Measurements from ENCODE around the gene DRD2.

Gene DRD2

GRCh38 chr11:113400631-113401230 lies 74.5 kb downstream of the DRD2 start:
- no peak for DNase-seq (ENCODE audit: low read depth, low spot score)

- DNase-seq (ENCODE audit: low read depth, low spot score), result no peak
Measured at GRCh38 chr11:113398669-113399430, 76.3 kb downstream of the DRD2 start.

- DNase-seq (ENCODE audit: low read depth, low spot score), result no peak
Measured at GRCh38 chr11:113397821-113398220, 77.4 kb downstream of the DRD2 start.

GRCh38 chr11:113397212-113397611 lies 78.0 kb downstream of the DRD2 start:
- no peak for DNase-seq (ENCODE audit: low read depth, low spot score)

GRCh38 chr11:113396690-113397089 lies 78.5 kb downstream of the DRD2 start:
- DNase-seq (ENCODE audit: low read depth, low spot score), result no peak

GRCh38 chr11:113395782-113396336 lies 79.3 kb downstream of the DRD2 start:
- DNase-seq (ENCODE audit: low read depth, low spot score), result no peak

GRCh38 chr11:113394919-113395318 lies 80.3 kb downstream of the DRD2 start:
- no peak for DNase-seq (ENCODE audit: low read depth, low spot score)

GRCh38 chr11:113393501-113393985 lies 81.7 kb downstream of the DRD2 start:
- DNase-seq (ENCODE audit: low read depth, low spot score), result no peak

GRCh38 chr11:113392236-113392921 lies 82.8 kb downstream of the DRD2 start:
- no peak for DNase-seq (ENCODE audit: low read depth, low spot score)

GRCh38 chr11:113389272-113389671 lies 85.9 kb downstream of the DRD2 start:
- DNase-seq (ENCODE audit: low read depth, low spot score), result no peak

- no peak for DNase-seq (ENCODE audit: low read depth, low spot score)
Measured at GRCh38 chr11:113387605-113388211, 87.5 kb downstream of the DRD2 start, which contains the start of gene ANKK1. Gene ANKK1 (plus strand): TSS chr11:113387779. CDS start chr11:113387885, 106 bp downstream.

GRCh38 chr11:113386866-113387265 lies 88.3 kb downstream of the DRD2 start:
- DNase-seq (ENCODE audit: low read depth, low spot score), result no peak

- no peak for DNase-seq (ENCODE audit: low read depth, low spot score)
Measured at GRCh38 chr11:113385749-113386148, 89.4 kb downstream of the DRD2 start.

- DNase-seq (ENCODE audit: low read depth, low spot score), result no peak
Measured at GRCh38 chr11:113384551-113384950, 90.6 kb downstream of the DRD2 start.

- DNase-seq (ENCODE audit: low read depth, low spot score), result no peak
Measured at GRCh38 chr11:113382121-113382520, 93.1 kb downstream of the DRD2 start.

GRCh38 chr11:113378692-113379091 lies 96.5 kb downstream of the DRD2 start:
- no peak for DNase-seq (ENCODE audit: low read depth, low spot score)

GRCh38 chr11:113377681-113378412 lies 97.4 kb downstream of the DRD2 start:
- DNase-seq (ENCODE audit: low read depth, low spot score), result no peak

GRCh38 chr11:113376156-113376555 lies 99.0 kb downstream of the DRD2 start:
- no peak for DNase-seq (ENCODE audit: low read depth, low spot score)

- DNase-seq (ENCODE audit: low read depth, low spot score), result no peak
Measured at GRCh38 chr11:113375402-113375801, 99.8 kb downstream of the DRD2 start.

- no peak for DNase-seq (ENCODE audit: low read depth, low spot score)
Measured at GRCh38 chr11:113373981-113374560, 101.1 kb downstream of the DRD2 start.

- no peak for DNase-seq (ENCODE audit: low read depth, low spot score)
Measured at GRCh38 chr11:113373306-113373705, 101.9 kb downstream of the DRD2 start.

Data from activated naive CD8-positive, alpha-beta T cell treated with anti-CD3 and anti-CD28 coated beads, Interleukin-2, amount 50 U/mL, for 16 hours (primary cell).